ENCODE data around the gene DNAJC17.

Gene DNAJC17

GRCh38 chr15:40829115-40829514 is 21.8 kb upstream of the DNAJC17 start:
- DNase-seq = no peak

GRCh38 chr15:40828447-40829036 is 21.3 kb upstream of the DNAJC17 start, which contains the start of gene PPP1R14D:
TSS of gene PPP1R14D (minus strand) at chr15:40828708. CDS start at chr15:40828641, 67 bp downstream.
- no peak for DNase-seq

GRCh38 chr15:40826423-40827075 is 19.3 kb upstream of the DNAJC17 start:
- DNase-seq = no peak

- DNase-seq = no peak
These were observed 18.6 kb upstream of the DNAJC17 start for GRCh38 chr15:40825661-40826422.

- peak; percentile 28 for DNase-seq
These were observed 16.5 kb upstream of the DNAJC17 start for GRCh38 chr15:40823572-40824343.

- DNase-seq = no peak
These were observed 13.9 kb upstream of the DNAJC17 start for GRCh38 chr15:40821195-40821594.

- DNase-seq = no peak
These were observed 11.8 kb upstream of the DNAJC17 start for GRCh38 chr15:40819048-40819447.

- DNase-seq = no peak
These were observed 7.9 kb upstream of the DNAJC17 start for GRCh38 chr15:40815042-40815698.

GRCh38 chr15:40812721-40813425 is 5.6 kb upstream of the DNAJC17 start:
- no peak for DNase-seq

- no peak for DNase-seq
These were observed 1.7 kb upstream of the DNAJC17 start for GRCh38 chr15:40808861-40809450.

- DNase-seq = no peak
These were observed 702 bp upstream of the DNAJC17 start for GRCh38 chr15:40807888-40808461.

- DNase-seq = no peak
These were observed 623 bp downstream of the DNAJC17 start for GRCh38 chr15:40806672-40807027.

GRCh38 chr15:40803688-40804087 is 3.6 kb downstream of the DNAJC17 start:
- no peak for DNase-seq

GRCh38 chr15:40803076-40803475 is 4.2 kb downstream of the DNAJC17 start:
- no peak for DNase-seq

- no peak for DNase-seq
These were observed 7.8 kb downstream of the DNAJC17 start for GRCh38 chr15:40799523-40799922.

- DNase-seq = no peak
These were observed 10.8 kb downstream of the DNAJC17 start for GRCh38 chr15:40796512-40796911.

GRCh38 chr15:40796041-40796440 is 11.2 kb downstream of the DNAJC17 start:
- DNase-seq = no peak

- DNase-seq = peak; percentile 76
These were observed 13.9 kb downstream of the DNAJC17 start for GRCh38 chr15:40793216-40793989.

GRCh38 chr15:40792394-40792793 is 14.9 kb downstream of the DNAJC17 start:
- DNase-seq = no peak

- no peak for DNase-seq
These were observed 16.6 kb downstream of the DNAJC17 start for GRCh38 chr15:40790718-40791117.

Measured in activated CD4-positive, alpha-beta T cell treated with anti-CD3 and anti-CD28 coated beads, Interleukin-10, Interleukin-2, amounts not matched to agents 100 ng/mL and 50 ng/mL, durations not matched to agents 16 hours and 8 hours (primary cell).